Stimulated activated naive CD8-positive, alpha-beta T cell treated with anti-CD3 and anti-CD28 coated beads, Interleukin-15, Interleukin-2, amounts not matched to agents 100 U/mL and 50 U/mL, for 24 hours (primary cell): Measurements from ENCODE around the gene CABCOCO1.

Experiments used
- ATAC-seq: fragments of 150-1000 bp; cut with Tn5 transposase; one replicate; pipeline ENCODE4 v1.10.0; 2021
- DNase-seq: peaks from one replicate; pipeline ENCODE4 v3.0.0; 2021

Gene CABCOCO1, protein sequence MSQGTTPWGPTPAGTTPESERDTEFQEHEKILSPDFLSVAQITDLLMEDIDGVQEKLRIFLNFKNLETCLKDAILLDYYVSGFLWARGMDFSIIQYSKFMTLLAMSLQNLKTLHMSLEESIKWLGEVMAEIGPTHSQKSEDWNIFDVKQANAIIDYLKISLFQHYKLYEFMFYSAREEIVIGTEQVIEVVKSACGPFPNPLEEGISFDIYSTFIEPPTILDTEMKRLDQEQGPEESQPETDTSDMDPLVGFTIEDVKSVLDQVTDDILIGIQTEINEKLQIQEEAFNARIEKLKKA

DNA sequence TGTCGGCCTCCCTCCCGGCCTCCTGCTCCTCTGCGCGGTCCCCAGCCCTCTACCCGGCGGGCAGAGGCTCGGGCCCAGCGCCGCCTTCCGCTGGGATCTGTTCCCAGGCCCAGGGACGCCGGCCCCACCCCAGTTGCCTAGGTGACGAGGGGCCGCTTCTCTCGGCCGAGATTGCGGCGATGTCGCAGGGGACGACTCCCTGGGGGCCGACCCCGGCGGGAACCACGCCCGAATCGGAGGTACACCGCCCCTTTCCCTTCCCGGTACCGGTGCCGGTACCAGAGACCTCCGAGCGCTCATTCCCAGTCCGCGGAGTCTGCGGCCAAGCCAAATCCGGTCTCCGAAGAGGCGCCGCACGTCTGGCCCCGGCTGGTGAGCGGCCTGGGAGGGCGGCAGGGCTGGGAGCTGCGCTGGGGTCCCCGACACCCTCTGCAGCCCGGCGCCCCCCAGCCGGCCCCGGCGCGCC is at the start of gene CABCOCO1:
TSS of gene CABCOCO1 (plus strand) at position 136 of the 466 bp plus-strand sequence. CDS start at position 180, 44 bp downstream.
- DNase-seq (no peak), ATAC-seq (no peak)

- no peak for DNase-seq
- ATAC-seq: no peak
Measured at GRCh38 chr10:61613665-61614064, 49.1 kb upstream of the CABCOCO1 start.

GRCh38 chr10:61616611-61617010 is 46.1 kb upstream of the CABCOCO1 start:
- DNase-seq: no peak
- ATAC-seq: no peak

GRCh38 chr10:61617180-61617579 is 45.5 kb upstream of the CABCOCO1 start:
- ATAC-seq: no peak
- no peak for DNase-seq

DNA sequence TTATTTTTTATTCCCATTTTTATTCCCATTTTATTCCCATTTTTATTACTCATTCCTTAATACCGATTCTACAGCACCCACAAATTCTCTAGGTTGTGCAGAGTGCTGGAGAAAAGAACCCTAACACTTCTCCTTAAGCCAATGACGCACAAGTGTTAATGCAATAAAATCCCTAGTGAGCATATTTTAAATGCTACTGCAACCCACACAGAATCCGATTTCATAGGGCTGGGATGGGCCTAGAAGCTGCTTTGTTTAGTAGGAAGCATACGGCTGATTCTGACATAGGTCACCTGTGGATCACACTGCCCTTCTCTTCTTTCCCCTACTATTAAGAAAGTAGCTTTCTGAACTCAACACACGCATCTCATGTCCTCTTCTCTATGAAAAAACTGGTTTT is 45.1 kb upstream of the CABCOCO1 start:
- DNase-seq: no peak
- no peak for ATAC-seq

GRCh38 chr10:61618388-61618961 is 44.3 kb upstream of the CABCOCO1 start:
- DNase-seq: no peak
- ATAC-seq: no peak

GRCh38 chr10:61620506-61620905 is 42.2 kb upstream of the CABCOCO1 start:
- DNase-seq: no peak
- ATAC-seq: no peak

GRCh38 chr10:61621605-61622051 is 41.1 kb upstream of the CABCOCO1 start:
- no peak for DNase-seq
- ATAC-seq: no peak

DNA sequence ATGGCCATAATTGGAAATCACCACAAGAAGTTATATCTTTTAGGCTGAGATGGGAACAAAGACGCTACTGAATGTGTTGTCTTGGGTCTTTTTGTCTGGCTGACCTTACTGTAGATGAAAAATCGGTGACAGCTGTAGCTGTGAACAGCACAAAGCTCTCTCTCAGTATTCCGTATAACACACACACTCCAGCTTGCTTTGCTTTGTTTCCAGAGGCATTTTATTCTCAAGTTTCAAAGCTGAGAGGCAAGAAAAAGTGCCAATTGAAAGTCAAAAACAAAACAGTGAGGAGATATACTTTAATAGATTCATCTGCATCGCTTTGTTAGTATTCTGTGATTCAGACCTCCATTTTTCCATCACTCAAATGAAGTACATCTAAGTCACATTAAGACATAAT is 39.6 kb upstream of the CABCOCO1 start:
- ATAC-seq (no peak), DNase-seq (no peak)

DNA sequence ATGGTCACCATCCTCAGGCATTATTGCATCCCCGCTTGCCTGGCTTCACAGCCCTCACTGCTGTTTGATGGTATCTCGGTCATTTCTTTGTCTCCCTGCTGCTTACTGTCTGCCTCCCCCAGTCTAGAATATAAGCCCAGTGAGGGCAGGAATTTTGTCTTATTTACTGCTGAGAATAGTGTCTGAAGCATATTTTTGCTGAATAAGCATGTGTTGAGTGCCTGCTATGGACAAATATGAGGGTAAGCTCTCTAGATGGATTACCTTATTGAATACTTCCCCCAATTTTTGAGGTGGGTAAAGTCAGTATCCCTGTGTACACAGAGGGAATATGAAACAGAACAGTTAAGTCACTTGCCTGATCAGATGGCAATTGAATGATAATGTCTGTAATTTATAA is 36.5 kb upstream of the CABCOCO1 start:
- ATAC-seq: no peak

GRCh38 chr10:61627266-61627665 is 35.5 kb upstream of the CABCOCO1 start:
- DNase-seq: no peak

More for the DNA sequence above, 36.5 kb upstream of the CABCOCO1 start:
- no peak for DNase-seq

DNA sequence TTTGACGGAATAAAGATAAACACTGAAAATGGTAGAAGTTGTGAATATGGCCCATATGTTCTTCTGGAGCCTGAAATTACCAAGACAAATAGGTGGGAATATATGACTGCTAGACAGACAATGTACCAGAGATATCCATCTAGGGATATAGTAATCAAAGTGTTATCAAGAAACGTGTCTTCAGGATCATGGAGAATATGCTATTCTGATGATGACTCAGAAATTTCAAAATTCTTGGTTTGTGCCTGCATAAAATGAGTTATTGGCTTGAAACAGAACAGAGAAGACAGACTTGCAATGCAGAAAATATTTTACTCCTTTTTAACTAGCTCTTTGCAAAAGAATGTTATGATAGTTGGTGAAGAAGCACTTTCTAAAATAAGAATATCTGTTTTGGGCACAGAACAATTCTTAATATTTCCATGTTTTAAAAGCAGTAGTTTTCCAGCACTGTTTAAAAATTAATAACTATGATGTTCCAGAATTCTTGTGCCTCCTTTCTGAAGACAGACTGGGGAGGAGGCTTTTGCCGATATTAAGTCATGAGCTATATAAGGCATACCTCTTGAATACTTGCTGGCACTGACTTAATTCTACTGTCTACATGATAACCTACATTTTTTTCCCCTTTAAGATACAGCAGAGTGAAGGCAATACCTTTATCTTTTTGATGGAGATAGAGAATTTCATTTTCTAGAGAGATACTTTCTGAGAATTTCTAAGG is 34.4 kb upstream of the CABCOCO1 start:
- DNase-seq (no peak), ATAC-seq (no peak)

More at GRCh38 chr10:61627266-61627665, 35.5 kb upstream of the CABCOCO1 start:
- ATAC-seq: no peak

GRCh38 chr10:61628875-61629513 is 33.7 kb upstream of the CABCOCO1 start:
- DNase-seq (no peak), ATAC-seq (no peak)

DNA sequence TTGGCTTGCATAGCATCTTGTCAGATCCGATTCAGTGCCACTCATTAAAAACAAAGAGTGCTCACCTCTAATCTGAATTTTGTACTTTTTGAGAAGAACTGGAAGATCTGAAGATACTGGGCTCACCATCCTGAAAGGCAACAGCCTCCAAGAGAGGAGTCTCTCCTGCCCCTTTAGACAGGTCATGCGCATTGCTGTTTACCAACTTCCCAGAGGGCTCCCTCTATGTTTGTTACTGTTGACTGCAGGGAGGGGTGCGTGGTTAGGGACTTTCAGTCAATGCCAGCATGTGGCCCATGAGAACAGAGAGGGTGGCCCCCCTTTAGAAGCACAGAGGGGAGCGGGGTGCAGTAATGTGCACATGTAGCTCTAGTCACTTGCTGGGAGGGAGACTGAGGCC is 33.2 kb upstream of the CABCOCO1 start:
- no peak for DNase-seq
- no peak for ATAC-seq

DNA sequence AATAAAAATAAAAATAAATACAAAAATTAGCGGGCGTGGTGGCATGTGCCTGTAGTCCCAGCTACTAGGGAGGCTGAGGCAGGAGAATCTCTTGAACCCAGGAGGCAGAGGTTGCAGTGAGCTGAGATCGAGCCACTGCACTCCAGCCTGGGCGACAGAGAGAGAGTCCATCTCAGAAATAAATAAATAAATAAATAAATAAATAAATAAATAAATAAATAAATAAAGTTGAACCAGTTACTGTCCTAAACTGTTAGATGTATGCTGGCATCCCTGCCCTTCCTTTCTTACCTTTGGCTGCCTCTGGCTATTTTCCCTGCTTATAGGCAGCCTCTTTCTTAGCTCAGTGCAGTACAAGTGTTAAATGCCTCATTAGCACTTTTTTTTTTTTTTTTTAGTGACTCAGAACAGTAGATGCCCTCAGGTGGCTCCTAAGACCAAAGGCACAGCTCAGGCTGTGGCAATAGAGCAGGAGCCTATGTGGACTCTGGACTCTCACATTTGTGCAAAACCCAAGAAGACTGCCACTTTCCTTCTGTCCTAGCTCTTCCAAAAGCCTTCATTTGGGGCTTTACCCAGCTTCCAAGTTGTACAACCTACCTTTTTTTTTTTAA is 30.6 kb upstream of the CABCOCO1 start:
- DNase-seq: no peak
- ATAC-seq: no peak

GRCh38 chr10:61633665-61634064 is 29.1 kb upstream of the CABCOCO1 start:
- no peak for ATAC-seq
- no peak for DNase-seq

DNA sequence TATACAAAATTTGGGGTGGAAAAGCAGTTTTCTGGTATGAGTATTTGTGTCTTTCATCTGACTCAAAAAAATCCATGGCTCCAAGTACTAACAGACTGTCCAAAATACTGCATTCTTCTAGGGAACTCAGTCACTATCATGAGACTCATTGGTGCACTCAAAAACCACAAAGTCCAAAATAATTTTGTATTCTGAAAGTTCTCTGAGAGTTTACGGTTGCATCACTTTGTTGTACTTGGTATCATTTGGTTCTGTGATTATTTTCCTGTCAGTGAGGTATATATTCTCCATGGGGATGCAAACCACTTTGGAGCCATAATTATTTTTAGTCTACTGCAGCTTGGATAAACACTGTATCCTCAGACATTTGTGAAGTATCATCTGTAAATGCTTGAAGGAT is 28.0 kb upstream of the CABCOCO1 start:
- ATAC-seq (no peak), DNase-seq (no peak)

GRCh38 chr10:61635471-61635870 is 27.3 kb upstream of the CABCOCO1 start:
- ATAC-seq (no peak), DNase-seq (no peak)

GRCh38 chr10:61635932-61636331 is 26.8 kb upstream of the CABCOCO1 start:
- no peak for DNase-seq

GRCh38 chr10:61639952-61640351 is 22.8 kb upstream of the CABCOCO1 start:
- DNase-seq: no peak
- no peak for ATAC-seq

More at GRCh38 chr10:61635932-61636331, 26.8 kb upstream of the CABCOCO1 start:
- ATAC-seq: no peak

- no peak for DNase-seq
Measured at GRCh38 chr10:61640856-61641255, 21.9 kb upstream of the CABCOCO1 start.

GRCh38 chr10:61642150-61642571 is 20.6 kb upstream of the CABCOCO1 start:
- DNase-seq (no peak), ATAC-seq (no peak)

More at GRCh38 chr10:61640856-61641255, 21.9 kb upstream of the CABCOCO1 start:
- ATAC-seq: no peak
